GM21381 (cell line): Measurements from ENCODE around the gene MMP11.
A peak's percentile ranks its signal among the peaks of the same experiment; 100 is the strongest.

Source experiments
- ATAC-seq: cut with Tn5 transposase; IDR thresholded peaks from one replicate; pipeline ENCODE4 v1.9.1; 2021; ENCODE audit warnings: mild to moderate bottlenecking, moderate library complexity; ENCODE audit not compliant: unreplicated experiment

Gene MMP11

DNA sequence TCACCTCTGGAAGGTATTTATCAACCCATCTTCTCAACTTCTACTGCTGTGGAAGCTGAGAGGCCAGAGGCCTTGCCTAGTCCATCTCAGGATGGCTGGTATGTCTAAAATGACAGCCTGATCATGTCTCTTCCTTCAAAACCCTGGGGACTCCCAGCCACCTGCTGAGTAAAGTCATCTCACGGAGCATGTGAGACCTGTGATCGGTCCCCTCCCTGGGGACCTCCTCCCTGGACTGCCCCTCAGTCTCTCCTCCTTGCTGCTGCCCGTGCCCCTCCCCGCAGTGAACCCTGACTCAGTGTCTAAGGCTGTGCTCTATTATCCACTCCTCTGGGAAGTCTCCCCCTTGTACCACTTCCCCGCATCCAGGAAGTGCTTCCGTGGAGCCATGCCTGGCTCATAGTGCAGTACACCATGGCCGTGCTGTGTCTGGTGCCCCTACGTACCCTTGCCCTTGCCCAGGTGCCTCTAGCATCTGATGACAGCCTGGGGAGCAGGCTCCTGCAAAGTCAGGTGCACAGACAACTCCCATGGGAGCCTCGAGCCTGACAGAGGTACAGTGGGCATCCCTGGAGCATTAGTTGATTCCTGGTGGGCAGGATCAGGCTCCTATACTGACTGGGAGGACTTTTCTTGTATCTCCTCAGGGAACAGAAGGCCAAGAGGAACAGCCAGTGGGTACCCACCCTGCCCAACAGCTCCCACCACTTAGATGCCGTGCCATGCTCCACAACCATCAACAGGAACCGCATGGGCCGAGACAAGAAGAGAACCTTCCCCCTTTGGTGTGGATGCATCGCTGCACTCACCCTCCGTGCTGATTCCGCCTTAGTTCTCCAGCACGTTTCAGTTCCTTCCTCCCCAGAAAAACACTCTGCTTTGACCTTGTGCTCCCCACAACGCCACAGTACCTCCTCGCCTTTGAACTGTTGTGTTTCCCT lies 27.9 kb downstream of the MMP11 start:
- ATAC-seq, result peak; percentile 55

DNA sequence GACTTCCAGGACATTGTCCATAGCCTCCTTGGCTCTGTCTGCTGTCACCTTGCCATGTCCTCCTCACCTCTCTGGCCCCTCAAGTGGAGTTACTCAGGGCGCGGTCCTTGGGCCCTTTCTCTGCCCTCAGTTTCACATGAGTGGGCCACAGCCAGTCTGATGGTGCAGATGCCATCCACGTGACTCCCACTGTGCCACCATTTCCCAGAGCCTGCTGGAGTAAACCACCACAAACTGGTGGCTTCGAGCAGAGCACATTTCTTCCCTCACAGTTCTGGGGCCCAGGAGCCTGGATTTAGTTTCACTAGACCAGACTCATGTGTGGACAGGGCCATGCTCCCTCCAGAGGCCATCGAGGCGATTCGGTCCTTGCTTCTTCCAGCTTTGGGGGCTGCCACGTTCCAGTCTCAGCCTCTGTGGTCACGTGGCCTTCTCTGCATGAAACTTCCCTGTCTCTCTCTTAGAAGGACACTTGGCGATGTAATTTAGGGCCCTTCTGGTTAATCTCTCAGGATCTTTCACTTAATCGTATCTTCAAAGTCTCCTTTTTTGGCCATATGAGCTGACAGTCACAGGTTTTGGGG lies 28.7 kb downstream of the MMP11 start:
- ATAC-seq, result peak; percentile 11

DNA sequence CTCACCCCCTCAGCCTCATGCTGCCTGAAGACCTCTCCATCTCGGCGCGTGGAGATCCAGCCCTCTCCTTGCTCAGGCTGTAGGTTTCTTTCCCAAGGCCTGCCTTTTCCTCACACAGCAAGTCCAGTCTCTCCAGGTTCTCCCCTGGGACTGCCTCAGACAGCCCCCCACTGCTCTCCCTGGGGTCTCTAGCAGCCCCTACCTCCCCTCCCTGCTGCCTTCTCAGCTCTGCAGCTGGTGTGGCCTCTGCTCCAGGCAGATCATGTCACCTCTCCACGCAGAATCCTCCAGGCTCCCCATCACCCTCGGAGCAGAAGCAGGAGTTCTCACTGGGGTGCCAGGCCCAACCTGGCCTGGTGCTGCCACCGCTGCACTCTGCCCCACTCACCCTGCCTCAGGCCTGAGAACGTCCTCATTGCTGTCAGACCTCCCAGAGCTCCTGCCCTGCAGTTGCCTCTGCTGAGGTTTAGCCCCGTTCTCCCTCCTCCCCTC lies 29.3 kb downstream of the MMP11 start:
- ATAC-seq, result no peak

DNA sequence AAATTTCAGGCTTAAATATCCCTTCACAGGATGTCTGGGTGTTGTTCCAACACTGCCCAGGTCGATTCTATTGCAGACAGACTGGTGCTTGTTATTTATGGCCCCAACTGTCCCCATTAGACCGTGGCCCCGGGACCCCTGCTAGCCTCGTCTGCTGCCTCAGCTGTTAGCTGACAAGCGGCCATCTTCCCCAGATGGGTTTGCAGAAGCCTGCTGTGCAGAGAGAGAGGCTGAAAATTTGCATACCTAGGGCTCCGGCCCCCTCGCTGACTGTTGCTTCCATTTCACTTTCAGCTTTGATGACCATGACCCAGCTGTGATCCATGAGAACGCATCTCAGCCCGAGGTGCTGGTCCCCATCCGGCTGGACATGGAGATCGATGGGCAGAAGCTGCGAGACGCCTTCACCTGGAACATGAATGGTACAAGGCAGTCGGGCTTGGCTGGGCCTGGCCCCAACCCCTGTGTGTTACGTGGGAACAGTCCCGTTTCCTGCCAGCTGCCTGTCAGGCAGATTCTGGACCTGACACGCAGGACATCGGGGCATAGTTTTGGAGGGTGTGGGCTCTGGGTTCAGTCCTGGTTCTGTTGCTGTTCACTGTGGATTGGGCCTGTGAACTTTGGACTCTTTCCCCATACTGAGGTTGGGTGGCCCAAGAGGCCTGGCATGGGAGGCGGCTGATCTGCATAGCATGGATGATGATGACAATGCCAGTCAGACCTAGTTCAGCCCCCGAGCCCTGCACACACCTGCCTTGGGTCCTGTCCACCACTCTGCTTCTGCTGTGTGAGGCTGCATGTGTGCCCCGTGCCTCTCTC lies 30.6 kb downstream of the MMP11 start:
- no peak for ATAC-seq

DNA sequence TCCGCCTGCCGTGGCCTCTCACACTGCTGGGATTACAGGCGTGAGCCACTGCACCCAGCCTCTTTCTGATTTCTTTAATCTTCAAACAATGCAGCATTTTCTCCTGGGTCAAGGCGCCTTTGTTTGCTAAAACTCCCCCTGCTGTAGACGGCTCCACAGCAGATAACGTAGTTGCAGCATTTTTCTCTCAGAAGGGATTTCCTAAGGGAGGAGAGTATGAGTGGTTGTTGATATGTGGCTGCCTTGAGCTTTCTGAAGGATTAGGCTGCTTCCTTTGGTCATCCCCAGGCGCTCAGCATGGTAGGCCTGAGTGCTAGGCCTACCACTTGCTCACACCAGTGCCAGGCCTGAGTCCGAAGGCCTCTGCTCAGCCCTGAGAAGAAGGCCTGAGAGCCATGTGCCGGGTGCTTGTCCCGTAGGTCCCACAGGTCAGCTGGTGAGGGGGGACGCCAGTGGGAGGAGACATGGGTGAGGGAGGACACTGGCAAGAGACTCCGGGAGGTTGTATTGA lies 32.2 kb downstream of the MMP11 start:
- ATAC-seq, result no peak

DNA sequence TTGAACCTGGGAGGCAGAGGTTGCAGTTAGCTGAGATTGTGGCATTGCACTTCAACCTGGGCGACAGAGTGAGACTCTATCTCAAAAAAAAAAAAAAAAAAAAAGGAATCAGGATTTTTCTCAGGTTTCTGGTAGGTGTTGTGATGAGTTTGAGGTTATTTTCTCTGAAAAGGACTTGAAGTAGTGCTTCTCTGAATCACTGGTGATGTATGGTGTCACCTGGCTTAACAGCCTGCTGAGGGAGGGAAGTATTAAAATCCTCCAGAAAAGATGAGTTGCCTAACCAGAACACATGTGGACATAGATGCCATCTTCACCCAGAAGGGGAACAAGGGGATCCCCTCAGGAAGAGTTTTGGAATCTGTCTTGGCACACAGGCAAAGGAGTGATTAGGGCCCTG lies 34.2 kb downstream of the MMP11 start:
- ATAC-seq, result no peak

DNA sequence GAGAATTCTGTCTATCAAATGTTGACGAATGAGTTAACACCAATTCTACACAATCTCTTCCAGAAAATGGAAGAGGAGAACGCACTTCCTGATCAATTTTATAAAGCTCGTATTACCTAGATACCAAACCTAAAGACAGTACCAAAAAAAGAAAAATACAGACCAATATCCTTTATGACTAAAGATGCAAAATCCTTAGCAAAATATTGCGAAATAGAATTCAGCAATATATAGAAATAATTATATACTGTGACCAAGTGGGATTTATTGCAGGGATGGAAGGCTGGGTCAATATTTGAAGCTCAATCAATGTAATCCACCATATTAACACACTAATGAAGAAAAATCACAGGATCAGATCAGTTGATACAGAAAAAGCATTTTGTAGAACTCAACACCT lies 39.7 kb downstream of the MMP11 start:
- no peak for ATAC-seq

DNA sequence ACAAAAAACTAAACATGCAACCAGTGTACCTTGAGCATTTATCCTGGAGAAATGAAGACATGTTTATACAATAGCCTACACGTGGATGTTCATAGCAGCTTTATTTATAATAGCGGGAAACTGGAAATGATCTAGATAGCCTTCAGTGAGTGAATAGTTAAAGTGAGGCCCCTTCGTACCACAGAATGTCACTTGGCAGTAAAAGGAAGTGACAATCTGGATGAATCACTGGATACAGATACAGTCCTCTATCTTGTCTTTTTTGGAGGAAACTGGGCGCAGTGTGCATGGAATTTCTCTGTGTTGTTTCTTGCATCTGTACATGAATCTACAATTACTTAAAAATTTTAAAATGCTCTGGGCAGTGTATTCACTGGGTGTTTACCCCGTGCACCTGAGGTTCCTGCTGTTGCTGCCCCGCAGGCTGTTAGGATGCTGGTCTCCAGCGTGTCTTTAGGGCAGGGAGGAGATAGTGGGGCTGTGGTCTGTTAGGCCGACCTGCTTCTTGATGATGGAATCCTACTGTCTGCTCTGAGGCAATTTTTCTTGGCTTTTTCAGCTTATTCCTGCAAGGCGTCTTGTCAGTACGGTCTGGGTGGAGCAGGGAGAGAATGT lies 43.0 kb downstream of the MMP11 start:
- ATAC-seq, result no peak

DNA sequence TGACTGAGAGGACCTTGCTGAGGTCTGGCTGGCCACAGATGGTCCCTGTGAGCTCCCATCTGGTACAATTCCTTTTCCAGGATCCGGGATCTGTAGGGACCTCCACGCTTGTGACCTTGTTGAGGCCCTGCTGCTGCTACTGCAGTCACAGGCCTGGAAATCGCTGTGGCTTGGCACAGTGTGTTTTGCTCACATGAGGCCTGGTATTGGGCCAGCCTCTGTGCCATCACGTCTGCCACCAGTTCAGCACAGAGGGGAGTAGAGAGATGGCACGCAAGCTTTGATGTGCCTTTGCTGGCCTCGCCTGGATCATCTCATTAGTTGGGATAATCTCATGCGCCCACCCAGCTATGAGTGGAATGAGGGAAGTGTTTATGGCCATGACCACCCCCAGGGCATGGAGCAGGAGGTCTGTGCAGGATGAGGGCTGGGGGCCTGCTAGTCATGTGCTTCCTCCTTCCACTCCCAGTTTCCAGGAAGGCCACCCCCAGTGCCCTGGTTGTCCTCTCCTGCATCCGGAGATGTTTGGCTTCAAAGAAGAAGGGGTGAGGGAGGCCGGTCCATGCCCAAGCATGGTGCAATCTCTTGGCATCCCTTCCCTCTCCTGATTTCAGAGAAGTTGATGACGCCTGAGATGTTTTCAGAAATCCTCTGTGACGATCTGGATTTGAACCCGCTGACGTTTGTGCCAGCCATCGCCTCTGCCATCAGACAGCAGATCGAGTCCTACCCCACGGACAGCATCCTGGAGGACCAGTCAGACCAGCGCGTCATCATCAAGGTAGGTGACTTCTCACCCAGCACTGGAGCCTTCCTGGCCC lies 43.7 kb downstream of the MMP11 start:
- no peak for ATAC-seq

DNA sequence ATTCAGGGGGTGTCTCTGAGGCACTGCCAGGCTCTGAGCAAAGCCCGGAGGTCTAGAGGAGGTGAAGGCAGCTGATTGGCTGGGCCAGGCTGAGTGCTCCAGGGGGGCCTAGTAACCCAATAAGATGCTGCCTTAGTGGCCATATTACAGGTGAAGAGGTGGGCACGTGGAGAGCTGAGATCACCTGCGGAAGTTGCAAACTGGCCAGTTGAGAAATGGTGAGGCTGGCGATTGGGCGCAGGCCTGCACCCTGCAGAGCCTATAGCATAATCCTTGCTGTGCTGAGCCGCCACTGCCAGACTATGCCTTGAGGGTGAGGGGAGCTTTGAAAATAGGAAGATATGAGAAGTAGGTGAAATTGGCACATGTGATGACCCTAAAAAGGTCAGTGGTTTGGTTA lies 44.5 kb downstream of the MMP11 start:
- ATAC-seq, result no peak

DNA sequence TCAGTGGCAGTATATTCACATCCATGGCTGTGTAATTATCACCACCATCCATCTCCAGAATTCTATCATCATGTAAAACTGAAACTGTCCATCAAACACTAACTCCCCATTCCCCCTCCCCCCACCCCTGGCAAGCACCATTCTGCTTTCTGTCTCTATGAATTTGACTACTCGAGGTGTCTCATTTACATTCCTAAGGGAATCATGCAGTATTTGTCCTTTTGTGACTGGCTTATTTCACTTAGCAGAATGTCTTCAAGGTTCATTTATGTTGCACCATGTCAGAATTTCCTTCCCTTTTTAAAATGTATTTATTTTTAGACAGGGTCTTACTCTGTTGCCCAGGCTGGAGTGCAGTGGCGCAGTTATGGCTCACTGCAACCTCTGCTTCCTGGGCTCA lies 45.9 kb downstream of the MMP11 start:
- ATAC-seq, result no peak

DNA sequence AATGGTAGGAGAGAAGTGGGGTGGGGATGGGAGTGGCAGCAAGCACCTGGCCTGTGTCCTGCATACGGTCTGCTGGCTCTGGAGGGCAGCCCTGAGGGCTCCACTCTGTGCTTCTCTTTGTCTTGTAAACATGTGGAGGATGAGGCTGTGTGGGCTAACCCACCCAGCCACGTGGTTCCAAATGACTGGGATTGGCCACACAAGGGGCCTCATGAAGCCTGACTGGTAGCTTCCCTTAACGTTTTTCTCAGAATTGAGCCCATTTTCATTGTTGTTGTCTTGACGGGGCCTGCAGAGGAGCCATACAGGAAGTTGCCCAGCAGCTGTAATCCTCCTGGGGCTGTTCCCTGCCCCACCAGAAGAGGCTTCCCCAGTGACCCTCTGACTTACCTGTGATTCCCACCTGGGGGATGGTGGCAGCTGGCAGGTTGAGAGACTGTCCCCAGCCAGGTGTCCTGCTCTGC lies 48.1 kb downstream of the MMP11 start:
- no peak for ATAC-seq

DNA sequence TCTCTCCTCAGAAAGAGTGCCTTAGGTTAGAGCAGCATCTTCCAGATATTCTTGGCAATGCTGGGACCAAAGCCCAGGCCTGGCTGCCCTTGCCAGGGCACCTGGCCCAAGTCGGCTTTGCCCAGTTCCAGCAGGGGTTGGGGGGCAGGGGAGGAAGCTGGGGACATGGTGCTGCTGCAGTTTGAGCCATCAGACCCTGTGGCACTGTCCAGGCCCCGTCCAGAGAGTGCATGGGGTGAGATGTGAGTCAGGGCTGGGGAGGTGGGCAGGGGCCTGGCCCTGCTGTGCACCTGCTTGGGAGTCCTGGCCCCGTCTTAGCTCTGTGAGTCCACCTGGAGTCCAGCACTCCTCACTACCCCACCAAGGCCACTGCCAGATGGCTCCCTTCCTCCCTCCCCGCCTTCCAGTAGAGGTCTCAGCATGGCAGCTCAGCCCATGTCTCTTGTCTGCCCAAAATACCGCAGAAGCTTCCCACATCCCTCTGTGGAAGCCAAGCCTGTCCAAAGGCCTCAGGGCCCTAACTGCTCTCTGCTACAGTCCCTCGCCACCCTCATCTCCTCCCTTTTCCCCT lies 49.5 kb downstream of the MMP11 start:
- no peak for ATAC-seq

DNA sequence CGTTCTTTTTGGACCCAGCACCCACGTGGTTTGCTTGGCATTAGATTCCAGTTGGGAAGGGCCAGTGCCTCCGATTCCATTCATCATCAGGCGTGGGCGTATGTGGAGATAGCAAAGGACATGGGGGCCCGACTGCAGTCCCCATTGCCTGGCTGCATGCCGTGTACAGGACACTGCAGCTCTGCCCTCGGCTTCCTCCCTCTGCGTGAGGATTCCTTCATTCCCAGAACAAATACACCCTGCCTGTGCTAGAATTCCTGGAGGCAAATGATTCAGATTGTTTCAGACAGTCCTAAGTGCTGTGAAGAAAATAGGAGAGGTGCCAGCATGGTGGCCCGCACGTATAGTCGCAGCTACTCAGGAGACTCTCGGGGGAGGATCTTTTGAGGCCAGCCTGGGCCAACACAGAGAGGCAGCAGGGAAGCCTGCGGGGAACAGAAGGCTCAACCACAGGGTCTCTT lies 50.7 kb downstream of the MMP11 start:
- no peak for ATAC-seq

DNA sequence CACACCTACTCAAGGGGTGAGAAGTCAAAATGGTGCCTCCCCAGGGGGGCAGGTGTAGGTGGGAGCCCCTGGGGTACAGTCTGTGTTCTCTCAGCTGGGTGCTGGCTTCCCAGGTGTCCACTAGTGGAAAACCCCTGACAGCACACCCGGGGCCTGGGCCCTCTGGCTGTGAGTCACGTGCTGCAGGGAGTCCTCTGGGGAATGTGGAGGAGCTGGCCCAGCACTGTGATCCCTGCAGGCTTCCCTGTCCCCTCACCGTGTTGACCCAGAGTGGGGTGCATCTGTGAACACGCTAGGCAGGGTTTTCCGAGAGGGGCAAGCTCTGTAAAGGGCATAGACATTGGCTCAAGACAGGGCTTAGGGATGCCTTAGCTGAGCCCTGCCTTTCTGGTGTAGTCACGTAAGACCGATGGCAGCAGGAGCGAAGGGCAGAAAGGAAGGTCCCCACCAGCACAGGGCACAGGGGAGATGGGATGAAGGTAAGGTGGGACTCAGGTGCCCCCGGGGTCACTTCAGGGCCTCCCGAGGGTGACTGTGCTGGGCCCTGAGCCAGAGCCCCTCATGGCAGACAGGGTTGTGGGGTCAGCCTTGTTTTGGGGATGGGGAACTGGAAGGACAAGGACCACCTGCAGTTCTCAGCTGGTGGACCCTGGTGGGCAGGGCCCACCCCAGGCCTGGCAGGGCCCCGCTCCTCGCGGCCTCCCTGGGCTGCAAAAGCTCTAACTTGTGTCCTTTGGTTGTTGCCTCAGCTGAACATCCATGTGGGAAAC lies 52.0 kb downstream of the MMP11 start:
- ATAC-seq, result no peak

DNA sequence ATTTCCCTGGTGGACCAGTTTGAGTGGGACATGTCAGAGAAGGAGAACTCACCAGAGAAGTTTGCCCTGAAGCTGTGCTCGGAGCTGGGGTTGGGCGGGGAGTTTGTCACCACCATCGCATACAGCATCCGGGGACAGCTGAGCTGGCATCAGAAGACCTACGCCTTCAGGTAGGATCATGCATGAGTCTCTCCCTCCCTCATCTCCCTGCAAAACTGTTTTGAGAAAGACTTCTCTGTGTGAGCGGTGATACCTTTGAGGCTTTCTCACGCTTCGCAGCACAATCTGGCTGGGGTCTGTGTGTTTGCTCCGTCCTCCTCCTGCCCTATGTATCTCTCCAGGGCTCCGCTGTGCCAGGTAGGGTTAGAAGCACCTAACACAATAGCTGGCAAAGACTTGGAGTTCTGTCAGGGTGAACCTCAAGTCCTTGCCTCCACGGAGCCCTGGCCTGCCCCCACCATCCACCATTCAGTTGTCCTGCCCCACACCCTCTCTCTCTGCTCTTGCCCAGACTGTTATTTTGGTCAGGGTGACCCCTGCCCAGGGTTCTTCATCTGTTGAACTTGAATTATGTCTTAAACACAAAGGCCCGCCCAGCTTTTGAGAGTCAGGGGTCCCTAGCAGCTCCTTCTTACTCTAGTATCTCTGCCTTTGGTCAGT lies 52.7 kb downstream of the MMP11 start:
- ATAC-seq, result no peak

DNA sequence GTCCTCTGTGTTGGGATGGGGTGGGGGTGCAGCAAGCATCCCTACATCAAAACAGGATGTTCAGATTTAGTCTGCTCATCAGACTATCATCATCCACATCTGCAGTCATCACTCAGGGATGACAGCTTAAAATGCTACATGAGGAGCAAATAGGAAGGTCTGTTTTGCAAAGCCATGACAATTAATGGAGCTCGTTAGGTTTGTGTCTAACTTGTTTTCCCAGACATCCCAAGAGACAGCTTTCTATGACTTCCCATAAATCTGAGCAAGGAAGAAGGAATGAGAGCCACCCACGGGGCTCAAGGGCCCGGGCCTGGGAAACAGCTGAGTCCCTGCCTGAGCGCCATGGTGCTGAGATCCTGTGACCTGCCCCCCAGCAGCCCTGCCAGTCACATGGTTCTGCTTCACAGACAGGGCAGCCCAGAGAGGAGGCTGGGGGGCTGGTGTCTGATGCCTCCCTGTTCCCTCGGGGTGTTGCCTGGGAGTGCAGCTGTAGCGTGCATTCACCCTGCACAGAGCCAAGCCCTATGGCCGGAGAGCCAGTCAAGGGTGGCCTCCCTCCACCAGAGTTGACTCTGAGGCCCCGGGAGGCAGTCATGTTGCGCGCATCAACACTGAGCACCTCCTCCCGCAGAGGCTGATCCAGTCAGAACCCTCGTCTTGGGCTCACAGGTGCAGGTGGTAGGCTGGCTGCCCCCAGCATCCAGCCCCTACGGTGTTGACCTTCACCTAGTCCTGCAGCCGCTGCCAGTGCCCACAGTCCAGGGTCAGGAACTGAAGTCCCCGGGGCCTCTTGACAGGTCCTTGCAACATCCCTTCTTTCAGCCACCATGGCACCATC lies 54.1 kb downstream of the MMP11 start:
- no peak for ATAC-seq
